ENCODE results near the gene CDSN.

GRCh38 chr6:31139599-31139998 is 19.4 kb upstream of the CDSN start:
- TF ChIP-seq CTCF (conservative IDR thresholded peaks at IDR 0.05) = no peak
- TF ChIP-seq EZH2 (IDR thresholded peaks at IDR 0.05; ENCODE audit: low read depth) = no peak

Data from PC-9 (cell line).